GM12892 (cell line): ENCODE measurements around the gene CELF2.

ENCODE experiments used
- POLR2A ChIP-seq: IDR thresholded peaks from 2 replicates; pipeline ENCODE4 v1.6.1; 2011; ENCODE audit warnings: low read depth, low read length, control low read depth
- POLR2AphosphoS5 ChIP-seq: IDR thresholded peaks from 2 replicates; pipeline ENCODE4 v1.6.1; 2011; ENCODE audit warnings: low read depth, low read length, control low read depth
- TAF1 ChIP-seq: IDR thresholded peaks from 2 replicates; pipeline ENCODE4 v1.6.1; 2011; ENCODE audit warnings: low read depth, mild to moderate bottlenecking, control low read depth, low read length, borderline replicate concordance

- no peak for TF ChIP-seq POLR2AphosphoS5
- TF ChIP-seq POLR2A = no peak
- TF ChIP-seq TAF1 = no peak
Observed at GRCh38 chr10:11115337-11115736, 97.7 kb downstream of the CELF2 start.
